ENCODE results near the gene CASP12.

Gene CASP12

DNA sequence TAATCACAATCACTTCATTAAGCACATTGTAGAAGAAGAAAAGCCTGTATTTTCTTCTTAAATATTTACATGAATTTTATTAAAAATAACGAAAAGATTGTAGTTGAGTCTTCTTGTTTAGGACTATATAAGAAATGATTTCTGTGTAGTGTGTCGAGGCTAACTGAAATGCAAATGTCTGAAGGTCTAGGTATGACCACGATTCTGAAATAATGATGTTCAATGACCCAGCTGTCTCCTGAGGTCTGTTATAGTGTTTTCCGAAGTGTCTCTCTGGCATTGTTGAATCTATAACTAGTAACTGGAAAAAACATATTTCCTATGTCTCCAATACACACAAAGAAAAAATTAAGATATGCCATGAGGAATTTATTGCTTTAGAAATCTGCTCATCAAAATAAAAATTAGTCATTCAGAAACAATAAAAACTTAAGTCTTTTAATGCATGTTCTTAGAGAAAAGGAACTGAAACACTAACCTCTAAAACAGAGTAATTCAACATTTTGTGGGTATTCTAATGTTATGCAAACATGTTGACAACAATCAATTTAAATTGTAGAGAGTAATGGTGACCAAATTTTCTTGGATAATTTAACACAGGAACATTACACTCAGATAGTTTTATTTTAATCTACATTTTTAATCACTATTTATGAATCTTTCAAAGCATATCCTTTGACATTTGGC is 55.0 kb downstream of the CASP12 start:
- H3K36me3 ChIP-seq (ENCODE audit: low read length): no peaks in the 10 kb centered on the region
- H4K20me1 ChIP-seq (ENCODE audit: low read depth, low read length): no peaks in the 10 kb centered on the region
- no peak overlapping the region for H2AFZ ChIP-seq (ENCODE audit: low read depth, low read length, severe bottlenecking)
- no peak overlapping the region for H3K9ac ChIP-seq (ENCODE audit: low read length)
- no peaks in the 10 kb centered on the region for H3K27me3 ChIP-seq (ENCODE audit: low read length)
- no peaks in the 10 kb centered on the region for H3K9me2 ChIP-seq (replicated peaks; ENCODE audit: insufficient read depth, low read length)
- TF ChIP-seq CTCF (IDR thresholded peaks at IDR 0.05; ENCODE audit: insufficient read depth, low read length, poor library complexity, severe bottlenecking) (no peak), EZH2phosphoT487 (conservative IDR thresholded peaks at IDR 0.05; ENCODE audit: low read length) (no peak)
- no peaks in the 10 kb centered on the region for H3K79me2 ChIP-seq (ENCODE audit: insufficient read depth, low read length)
- no peak overlapping the region for H3K4me2 ChIP-seq (ENCODE audit: low read depth, low read length, poor library complexity, severe bottlenecking)
- H3K4me3 ChIP-seq (ENCODE audit: insufficient read depth, low read length, poor library complexity, severe bottlenecking): no peak overlapping the region
- H3F3A ChIP-seq (ENCODE audit: insufficient read depth): no peaks in the 10 kb centered on the region
- H3K27ac ChIP-seq (ENCODE audit: low read depth, low read length): no peak overlapping the region
- no peaks in the 10 kb centered on the region for H3K9me3 ChIP-seq (ENCODE audit: insufficient read depth, low read length)

- TF ChIP-seq CTCF (IDR thresholded peaks at IDR 0.05; ENCODE audit: insufficient read depth, low read length, poor library complexity, severe bottlenecking) (no peak), EZH2phosphoT487 (conservative IDR thresholded peaks at IDR 0.05; ENCODE audit: low read length) (no peak)
- H3K79me2 ChIP-seq (ENCODE audit: insufficient read depth, low read length): no peaks in the 10 kb centered on the region
- no peaks in the 10 kb centered on the region for H3K9me3 ChIP-seq (ENCODE audit: insufficient read depth, low read length)
- no peak overlapping the region for H2AFZ ChIP-seq (ENCODE audit: low read depth, low read length, severe bottlenecking)
- no peaks in the 10 kb centered on the region for H4K20me1 ChIP-seq (ENCODE audit: low read depth, low read length)
- no peak overlapping the region for H3K4me3 ChIP-seq (ENCODE audit: insufficient read depth, low read length, poor library complexity, severe bottlenecking)
- H3K27me3 ChIP-seq (ENCODE audit: low read length): no peaks in the 10 kb centered on the region
- no peak overlapping the region for H3K4me2 ChIP-seq (ENCODE audit: low read depth, low read length, poor library complexity, severe bottlenecking)
- no peak overlapping the region for H3K9ac ChIP-seq (ENCODE audit: low read length)
- no peaks in the 10 kb centered on the region for H3K36me3 ChIP-seq (ENCODE audit: low read length)
- no peaks in the 10 kb centered on the region for H3K9me2 ChIP-seq (replicated peaks; ENCODE audit: insufficient read depth, low read length)
- H3F3A ChIP-seq (ENCODE audit: insufficient read depth): no peaks in the 10 kb centered on the region
- H3K27ac ChIP-seq (ENCODE audit: low read depth, low read length): no peak overlapping the region
Observed at GRCh38 chr11:104841973-104842525, 56.2 kb downstream of the CASP12 start.

- Histone ChIP-seq H3K9ac (ENCODE audit: low read length) (no peak overlapping the region), H3K9me3 (ENCODE audit: insufficient read depth, low read length) (no peaks in the 10 kb centered on the region), H3K27ac (ENCODE audit: low read depth, low read length) (no peak overlapping the region), H3K4me2 (ENCODE audit: low read depth, low read length, poor library complexity, severe bottlenecking) (no peak overlapping the region), H3K79me2 (ENCODE audit: insufficient read depth, low read length) (no peaks in the 10 kb centered on the region), H4K20me1 (ENCODE audit: low read depth, low read length) (no peaks in the 10 kb centered on the region), H3K4me3 (ENCODE audit: insufficient read depth, low read length, poor library complexity, severe bottlenecking) (no peak overlapping the region), H3F3A (ENCODE audit: insufficient read depth) (no peaks in the 10 kb centered on the region), H3K9me2 (replicated peaks; ENCODE audit: insufficient read depth, low read length) (no peaks in the 10 kb centered on the region), H3K27me3 (ENCODE audit: low read length) (no peaks in the 10 kb centered on the region), H3K36me3 (ENCODE audit: low read length) (no peaks in the 10 kb centered on the region), H2AFZ (ENCODE audit: low read depth, low read length, severe bottlenecking) (no peak overlapping the region)
- no peak for TF ChIP-seq EZH2phosphoT487 (conservative IDR thresholded peaks at IDR 0.05; ENCODE audit: low read length)
- no peak for TF ChIP-seq CTCF (IDR thresholded peaks at IDR 0.05; ENCODE audit: insufficient read depth, low read length, poor library complexity, severe bottlenecking)
Observed at GRCh38 chr11:104841185-104841584, 57.1 kb downstream of the CASP12 start.
